OCI-LY1 (cell line): ENCODE data around the gene PCNT.

Experiments used
- H2AFZ ChIP-seq: fragments of 200-600 bp; sonication (generic), shearing (Covaris generic); 2 replicates; pipeline ENCODE4 v1.6.0; 2014; ENCODE audit warnings: antibody characterized with exemption, mild to moderate bottlenecking, low read length
- H3F3A ChIP-seq: fragments of 200-600 bp; sonication (generic), shearing (Covaris generic); 2 replicates; pipeline ENCODE4 v1.6.0; 2014; ENCODE audit warnings: mild to moderate bottlenecking, antibody characterized with exemption, low read length, moderate library complexity; ENCODE audit not compliant: insufficient read depth
- H3K27ac ChIP-seq: fragments of 200-600 bp; sonication (generic); 2 replicates; pipeline ENCODE4 v1.5.1; 2014; ENCODE audit warnings: low read length, mixed run types, mild to moderate bottlenecking, low read depth; ENCODE audit not compliant: poor library complexity, severe bottlenecking
- H3K27me3 ChIP-seq: fragments of 200-600 bp; sonication (generic); 2 replicates; pipeline ENCODE4 v1.6.0; 2014; ENCODE audit warnings: antibody characterized with exemption, mild to moderate bottlenecking, low read length, moderate library complexity; ENCODE audit not compliant: insufficient read depth
- H3K36me3 ChIP-seq: fragments of 200-600 bp; sonication (generic); 2 replicates; pipeline ENCODE4 v1.6.1; 2014; ENCODE audit warnings: mild to moderate bottlenecking, antibody characterized with exemption, low read length, moderate library complexity, mixed read lengths; ENCODE audit not compliant: insufficient read depth
- H3K4me1 ChIP-seq: fragments of 200-600 bp; sonication (generic); 2 replicates; pipeline ENCODE4 v1.5.1; 2014; ENCODE audit warnings: mild to moderate bottlenecking, low read length, moderate library complexity; ENCODE audit not compliant: insufficient read depth, severe bottlenecking
- H3K4me2 ChIP-seq: fragments of 200-600 bp; sonication (generic), shearing (Covaris generic); 2 replicates; pipeline ENCODE4 v1.6.1; 2014; ENCODE audit warnings: low read length
- H3K4me3 ChIP-seq: fragments of 200-600 bp; sonication (generic); 2 replicates; pipeline ENCODE4 v1.5.1; 2014; ENCODE audit warnings: low read length, low read depth, mild to moderate bottlenecking, mixed read lengths; ENCODE audit not compliant: poor library complexity, severe bottlenecking
- H3K79me2 ChIP-seq: fragments of 200-600 bp; shearing (Covaris generic); 2 replicates; pipeline ENCODE4 v1.6.1; 2016; ENCODE audit warnings: mixed run types, low read length, mixed read lengths; ENCODE audit not compliant: insufficient read depth
- H3K9ac ChIP-seq: fragments of 200-600 bp; sonication (generic), shearing (Covaris generic); 2 replicates; pipeline ENCODE4 v1.6.1; 2014; ENCODE audit warnings: mild to moderate bottlenecking, low read length, mixed read lengths
- H3K9me2 ChIP-seq: fragments of 200-600 bp; sonication (generic), shearing (Covaris generic); 2 replicates; pipeline ENCODE4 v1.6.1; 2014; ENCODE audit warnings: low read depth, mild to moderate bottlenecking, low read length, mixed read lengths
- H3K9me3 ChIP-seq: fragments of 200-600 bp; shearing (Covaris generic); 2 replicates; pipeline ENCODE4 v1.6.1; 2014; ENCODE audit warnings: low read length, mixed read lengths
- H4K20me1 ChIP-seq: fragments of 200-600 bp; sonication (generic), shearing (Covaris generic); 2 replicates; pipeline ENCODE4 v1.6.0; 2016; ENCODE audit warnings: mild to moderate bottlenecking, low read length; ENCODE audit not compliant: insufficient read depth
- CTCF ChIP-seq: fragments of 200-600 bp; sonication (generic), shearing (Covaris generic); IDR thresholded peaks from 2 replicates; pipeline ENCODE4 v1.5.1; 2017; ENCODE audit warnings: mild to moderate bottlenecking, antibody characterized with exemption, low read length, moderate library complexity, mixed read lengths
- EZH2 ChIP-seq: fragments of 200-600 bp; sonication (generic), shearing (Covaris generic); IDR thresholded peaks from 2 replicates; pipeline ENCODE4 v1.8.0; 2017; ENCODE audit warnings: borderline replicate concordance, mixed run types, mild to moderate bottlenecking, antibody characterized with exemption, low read length, moderate library complexity, mixed read lengths

PCNT gene

GRCh38 chr21:46482225-46482845 lies 158.4 kb downstream of the PCNT start:
- Histone ChIP-seq H3K4me2 (no peak overlapping the region), H3F3A (no peaks in the 10 kb centered on the region), H3K27ac (no peak overlapping the region), H3K4me1 (no peaks in the 10 kb centered on the region), H3K79me2 (no peaks in the 10 kb centered on the region), H3K9me2 (no peaks in the 10 kb centered on the region), H3K27me3 (no peaks in the 10 kb centered on the region), H3K36me3 (peaks cover 11% of the 10 kb centered on the region; the same call in 1 of the 2 replicates), H3K9me3 (no peaks in the 10 kb centered on the region), H3K9ac (no peak overlapping the region), H3K4me3 (no peak overlapping the region), H2AFZ (no peak overlapping the region), H4K20me1 (no peaks in the 10 kb centered on the region)
- TF ChIP-seq CTCF (no peak), EZH2 (no peak)

DNA sequence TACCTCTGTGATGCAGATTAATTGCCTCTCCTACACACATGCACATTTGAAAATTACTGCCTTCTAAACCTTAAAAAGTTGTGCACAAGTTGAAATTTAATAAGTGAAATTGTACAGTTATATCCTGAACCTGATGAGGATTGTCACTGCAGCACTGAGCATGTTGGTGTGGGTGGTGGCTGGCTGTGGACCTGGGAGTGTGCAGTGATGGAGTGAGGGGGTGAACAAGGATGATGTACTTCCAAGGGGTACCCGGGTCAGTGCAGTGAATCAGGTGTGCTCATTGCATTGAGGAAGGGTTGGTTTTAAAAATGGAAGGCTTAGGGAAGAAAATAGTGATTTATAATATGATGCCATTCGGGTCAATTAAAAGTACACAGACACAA lies 158.9 kb downstream of the PCNT start:
- H3K79me2 ChIP-seq = no peaks in the 10 kb centered on the region
- no peak overlapping the region for H3K27ac ChIP-seq
- no peak overlapping the region for H3K4me3 ChIP-seq

GRCh38 chr21:46483300-46484295 lies 159.6 kb downstream of the PCNT start:
- Histone ChIP-seq H3K79me2 (no peaks in the 10 kb centered on the region), H3K27ac (no peak overlapping the region), H3K9me3 (no peaks in the 10 kb centered on the region), H4K20me1 (no peaks in the 10 kb centered on the region), H3K4me2 (no peak overlapping the region), H3K4me3 (no peak overlapping the region), H3K9ac (no peak overlapping the region), H3K36me3 (peaks cover 14% of the 10 kb centered on the region; the same call in 1 of the 2 replicates), H3K27me3 (no peaks in the 10 kb centered on the region), H2AFZ (no peak overlapping the region), H3F3A (no peaks in the 10 kb centered on the region), H3K9me2 (no peaks in the 10 kb centered on the region), H3K4me1 (no peaks in the 10 kb centered on the region)
- TF ChIP-seq CTCF (no peak), EZH2 (no peak)

More for the DNA sequence above, 158.9 kb downstream of the PCNT start:
- Histone ChIP-seq H3K27me3 (no peaks in the 10 kb centered on the region), H3K4me1 (no peaks in the 10 kb centered on the region), H3K9me2 (no peaks in the 10 kb centered on the region), H3K9ac (no peak overlapping the region), H3K36me3 (peaks cover 11% of the 10 kb centered on the region; the same call in 1 of the 2 replicates), H3K4me2 (no peak overlapping the region), H3K9me3 (no peaks in the 10 kb centered on the region), H4K20me1 (no peaks in the 10 kb centered on the region), H2AFZ (no peak overlapping the region), H3F3A (no peaks in the 10 kb centered on the region)
- TF ChIP-seq EZH2 (no peak), CTCF (no peak)
